ENCODE measurements around the gene FBLN2.

FBLN2 gene

GRCh38 chr3:13579063-13579462 lies 30.1 kb downstream of the FBLN2 start:
- H2BK5ac ChIP-seq (ENCODE audit: low read length), result no peak overlapping the region
- H2BK15ac ChIP-seq (ENCODE audit: low read length), result no peak overlapping the region
- H3K4ac ChIP-seq (ENCODE audit: low read length), result no peak overlapping the region
- no peak overlapping the region for H3K4me2 ChIP-seq (ENCODE audit: insufficient read depth, low read length, poor library complexity, severe bottlenecking)
- no peak overlapping the region for H3K9ac ChIP-seq (ENCODE audit: low read depth, low read length, poor library complexity)
- H3K23ac ChIP-seq (ENCODE audit: low read depth, low read length, poor library complexity), result no peak overlapping the region
- no peaks in the 10 kb centered on the region for H3K27me3 ChIP-seq (ENCODE audit: control insufficient read depth in 3 of 3, insufficient read depth in 3 of 3, low read depth in 1 of 3, low read length in 3 of 3)
- H3K79me1 ChIP-seq (ENCODE audit: low read depth, low read length), result no peaks in the 10 kb centered on the region
- WGBS, 2 donors (ENCODE audit: extremely low coverage in 2 of 2, insufficient read length in 2 of 2, insufficient replicate concordance in 1 of 2), result no CpG with 5 or more reads among the region's 4 CpGs
- H4K8ac ChIP-seq (ENCODE audit: low read depth, low read length), result no peak overlapping the region
- no peak overlapping the region for H2BK12ac ChIP-seq (ENCODE audit: low read length)
- H2AK5ac ChIP-seq (ENCODE audit: low read depth, low read length), result no peak overlapping the region
- H4K91ac ChIP-seq (ENCODE audit: low read depth, low read length, poor library complexity), result no peak overlapping the region
- no peak overlapping the region for H2BK120ac ChIP-seq (ENCODE audit: low read depth, low read length)
- no peaks in the 10 kb centered on the region for H3K36me3 ChIP-seq (replicated peaks in 1 of 2; ENCODE audit: control insufficient read depth in 2 of 2, insufficient read depth in 2 of 2, low read length in 2 of 2)
- H3K14ac ChIP-seq (ENCODE audit: low read length), result no peak overlapping the region
- H3K4me1 ChIP-seq (ENCODE audit: control insufficient read depth in 2 of 2, insufficient read depth in 1 of 2, low read depth in 1 of 2, low read length in 2 of 2), result peaks cover 14 to 20% of the 10 kb centered on the region in 2 donors
- H3K18ac ChIP-seq (ENCODE audit: low read length), result no peak overlapping the region
- no peak overlapping the region for H3K27ac ChIP-seq (replicated peaks; ENCODE audit: low read length)
- DNase-seq (ENCODE audit: low spot score), result no peak
- no peaks in the 10 kb centered on the region for H3K9me3 ChIP-seq (replicated peaks in 1 of 2; ENCODE audit: control insufficient read depth in 2 of 2, insufficient read depth in 1 of 2, low read depth in 1 of 2, low read length in 2 of 2)
- no peak overlapping the region for H3K4me3 ChIP-seq (ENCODE audit: low read length in 2 of 2)
- no peak overlapping the region for H2AFZ ChIP-seq (ENCODE audit: low read length)

GRCh38 chr3:13580256-13581023 lies 31.5 kb downstream of the FBLN2 start:
- no peak overlapping the region for H3K9ac ChIP-seq (ENCODE audit: low read depth, low read length, poor library complexity)
- WGBS, 2 donors (ENCODE audit: extremely low coverage in 2 of 2, insufficient read length in 2 of 2, insufficient replicate concordance in 1 of 2), result no CpG with 5 or more reads among the region's 20 CpGs

GRCh38 chr3:13581485-13582365 lies 32.8 kb downstream of the FBLN2 start:
- H3K18ac ChIP-seq (ENCODE audit: low read length), result peak overlapping the region; percentile 65
- H3K27me3 ChIP-seq (ENCODE audit: control insufficient read depth in 3 of 3, insufficient read depth in 3 of 3, low read depth in 1 of 3, low read length in 3 of 3), result no peaks in the 10 kb centered on the region
- H2BK12ac ChIP-seq (ENCODE audit: low read length), result no peak overlapping the region
- H2BK120ac ChIP-seq (ENCODE audit: low read depth, low read length), result no peak overlapping the region
- H4K8ac ChIP-seq (ENCODE audit: low read depth, low read length), result no peak overlapping the region
- no peaks in the 10 kb centered on the region for H3K9me3 ChIP-seq (replicated peaks in 1 of 2; ENCODE audit: control insufficient read depth in 2 of 2, insufficient read depth in 1 of 2, low read depth in 1 of 2, low read length in 2 of 2)
- peak overlapping the region; percentile 60 for H2AK5ac ChIP-seq (ENCODE audit: low read depth, low read length)
- no peak overlapping the region for H2BK15ac ChIP-seq (ENCODE audit: low read length)
- no peak overlapping the region for H3K4me2 ChIP-seq (ENCODE audit: insufficient read depth, low read length, poor library complexity, severe bottlenecking)
- DNase-seq (ENCODE audit: low spot score), result no peak
- peak overlapping the region; percentile 5 for H4K91ac ChIP-seq (ENCODE audit: low read depth, low read length, poor library complexity)
- H3K23ac ChIP-seq (ENCODE audit: low read depth, low read length, poor library complexity), result peak overlapping the region; percentile 66
- no peak overlapping the region for H3K4ac ChIP-seq (ENCODE audit: low read length)
- H3K4me1 ChIP-seq (ENCODE audit: control insufficient read depth in 2 of 2, insufficient read depth in 1 of 2, low read depth in 1 of 2, low read length in 2 of 2), result no peaks in the 10 kb centered on the region
- no CpG with 5 or more reads among the region's 21 CpGs for WGBS, 2 donors (ENCODE audit: extremely low coverage in 2 of 2, insufficient read length in 2 of 2, insufficient replicate concordance in 1 of 2)
- H3K79me1 ChIP-seq (ENCODE audit: low read depth, low read length), result peaks cover 2% of the 10 kb centered on the region
- H3K36me3 ChIP-seq (replicated peaks in 1 of 2; ENCODE audit: control insufficient read depth in 2 of 2, insufficient read depth in 2 of 2, low read length in 2 of 2), result no peaks in the 10 kb centered on the region
- H2AFZ ChIP-seq (ENCODE audit: low read length), result no peak overlapping the region
- H3K9ac ChIP-seq (ENCODE audit: low read depth, low read length, poor library complexity), result no peak overlapping the region
- H3K14ac ChIP-seq (ENCODE audit: low read length), result peak overlapping the region; percentile 77
- H2BK5ac ChIP-seq (ENCODE audit: low read length), result no peak overlapping the region
- no peak overlapping the region for H3K4me3 ChIP-seq (ENCODE audit: low read length in 2 of 2)
- no peak overlapping the region for H3K27ac ChIP-seq (replicated peaks; ENCODE audit: low read length)

More at GRCh38 chr3:13580256-13581023, 31.5 kb downstream of the FBLN2 start:
- peak overlapping the region; percentile 49 for H2AK5ac ChIP-seq (ENCODE audit: low read depth, low read length)
- H3K4me3 ChIP-seq (ENCODE audit: low read length in 2 of 2), result no peak overlapping the region
- no peak overlapping the region for H4K8ac ChIP-seq (ENCODE audit: low read depth, low read length)
- peak overlapping the region; percentile 72 for H3K18ac ChIP-seq (ENCODE audit: low read length)
- no peak overlapping the region for H2BK120ac ChIP-seq (ENCODE audit: low read depth, low read length)
- peaks cover 2% of the 10 kb centered on the region for H3K79me1 ChIP-seq (ENCODE audit: low read depth, low read length)
- H3K27me3 ChIP-seq (ENCODE audit: control insufficient read depth in 3 of 3, insufficient read depth in 3 of 3, low read depth in 1 of 3, low read length in 3 of 3), result no peaks in the 10 kb centered on the region
- H3K14ac ChIP-seq (ENCODE audit: low read length), result no peak overlapping the region
- H3K36me3 ChIP-seq (replicated peaks in 1 of 2; ENCODE audit: control insufficient read depth in 2 of 2, insufficient read depth in 2 of 2, low read length in 2 of 2), result no peaks in the 10 kb centered on the region
- peak overlapping the region; percentile 95 for H3K23ac ChIP-seq (ENCODE audit: low read depth, low read length, poor library complexity)
- DNase-seq (ENCODE audit: low spot score), result no peak
- H4K91ac ChIP-seq (ENCODE audit: low read depth, low read length, poor library complexity), result peak overlapping the region; percentile 33
- H2BK12ac ChIP-seq (ENCODE audit: low read length), result no peak overlapping the region
- no peak overlapping the region for H2AFZ ChIP-seq (ENCODE audit: low read length)
- H3K4ac ChIP-seq (ENCODE audit: low read length), result peak overlapping the region; percentile 59
- H2BK15ac ChIP-seq (ENCODE audit: low read length), result no peak overlapping the region
- H3K4me1 ChIP-seq (ENCODE audit: control insufficient read depth in 2 of 2, insufficient read depth in 1 of 2, low read depth in 1 of 2, low read length in 2 of 2), result peaks cover 2 to 8% of the 10 kb centered on the region in 2 donors
- no peak overlapping the region for H3K4me2 ChIP-seq (ENCODE audit: insufficient read depth, low read length, poor library complexity, severe bottlenecking)
- H3K27ac ChIP-seq (replicated peaks; ENCODE audit: low read length), result no peak overlapping the region
- H2BK5ac ChIP-seq (ENCODE audit: low read length), result peak overlapping the region; percentile 61
- no peaks in the 10 kb centered on the region for H3K9me3 ChIP-seq (replicated peaks in 1 of 2; ENCODE audit: control insufficient read depth in 2 of 2, insufficient read depth in 1 of 2, low read depth in 1 of 2, low read length in 2 of 2)

All from neuronal stem cell (in vitro differentiated cells).